ENCODE results near the gene TAOK1.

The TAOK1 gene

DNA sequence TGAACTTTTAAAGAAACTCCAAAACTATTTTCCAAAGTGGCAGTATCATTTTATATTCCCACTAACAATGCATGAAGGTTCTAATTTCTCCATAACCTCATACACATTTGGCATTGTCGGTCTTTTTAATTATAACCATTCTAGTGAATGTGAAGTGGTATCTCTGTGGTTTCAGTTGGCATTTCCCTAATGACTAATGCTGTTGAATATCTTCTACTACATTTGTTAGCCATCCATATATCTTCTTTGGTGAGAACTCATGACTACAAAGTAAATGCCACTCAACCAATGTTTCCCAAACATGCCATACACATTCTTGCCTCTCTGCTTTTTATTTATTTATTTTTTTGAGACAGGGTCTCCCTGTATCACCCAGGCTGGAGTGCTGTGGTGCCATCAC lies 31.7 kb upstream of the TAOK1 start:
- POLR2A ChIA-PET (ENCODE audit: low non-redundant PET), result no interaction called here
- CTCF ChIA-PET, result interaction anchor here (1.0 to 1.4 kb wide), 2 partner anchors 11 to 14 kb away, joined by 4 read pairs; no protein-coding TSS in a partner anchor
- no peak for DNase-seq (ENCODE audit: low spot score)
- H3K27ac ChIP-seq, result no peak overlapping the region
- TF ChIP-seq, protein P1, sequence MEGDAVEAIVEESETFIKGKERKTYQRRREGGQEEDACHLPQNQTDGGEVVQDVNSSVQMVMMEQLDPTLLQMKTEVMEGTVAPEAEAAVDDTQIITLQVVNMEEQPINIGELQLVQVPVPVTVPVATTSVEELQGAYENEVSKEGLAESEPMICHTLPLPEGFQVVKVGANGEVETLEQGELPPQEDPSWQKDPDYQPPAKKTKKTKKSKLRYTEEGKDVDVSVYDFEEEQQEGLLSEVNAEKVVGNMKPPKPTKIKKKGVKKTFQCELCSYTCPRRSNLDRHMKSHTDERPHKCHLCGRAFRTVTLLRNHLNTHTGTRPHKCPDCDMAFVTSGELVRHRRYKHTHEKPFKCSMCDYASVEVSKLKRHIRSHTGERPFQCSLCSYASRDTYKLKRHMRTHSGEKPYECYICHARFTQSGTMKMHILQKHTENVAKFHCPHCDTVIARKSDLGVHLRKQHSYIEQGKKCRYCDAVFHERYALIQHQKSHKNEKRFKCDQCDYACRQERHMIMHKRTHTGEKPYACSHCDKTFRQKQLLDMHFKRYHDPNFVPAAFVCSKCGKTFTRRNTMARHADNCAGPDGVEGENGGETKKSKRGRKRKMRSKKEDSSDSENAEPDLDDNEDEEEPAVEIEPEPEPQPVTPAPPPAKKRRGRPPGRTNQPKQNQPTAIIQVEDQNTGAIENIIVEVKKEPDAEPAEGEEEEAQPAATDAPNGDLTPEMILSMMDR (conservative IDR thresholded peaks at IDR 0.05; ENCODE audit: low read depth), result no peak

DNA sequence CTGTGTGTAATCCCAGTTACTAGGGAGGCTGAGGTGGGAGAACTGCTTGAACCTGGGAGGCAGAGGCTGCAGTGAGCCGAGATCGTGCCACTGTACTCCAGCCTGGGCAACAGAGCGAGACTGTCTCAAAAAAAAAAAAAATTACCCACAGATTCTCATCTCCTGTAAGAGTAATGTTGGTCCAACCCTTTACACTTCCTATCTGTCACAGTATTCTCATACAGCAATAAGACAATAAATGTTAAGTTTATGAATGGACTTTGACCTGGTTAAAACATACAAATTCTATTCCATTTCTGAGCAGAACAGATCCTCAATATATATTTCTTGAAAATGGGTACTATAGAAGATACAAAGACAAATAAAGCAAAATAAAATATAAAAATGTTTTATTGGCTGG lies 30.4 kb upstream of the TAOK1 start:
- TF ChIP-seq, protein P1 (conservative IDR thresholded peaks at IDR 0.05; ENCODE audit: low read depth), result no peak
- CTCF ChIA-PET, result interaction anchor here (0.7 kb wide), 1 partner anchor 206 kb away, joined by 3 read pairs; no protein-coding TSS in a partner anchor
- POLR2A ChIA-PET (ENCODE audit: low non-redundant PET), result no interaction called here
- DNase-seq (ENCODE audit: low spot score), result no peak
- H3K27ac ChIP-seq, result no peak overlapping the region

DNA sequence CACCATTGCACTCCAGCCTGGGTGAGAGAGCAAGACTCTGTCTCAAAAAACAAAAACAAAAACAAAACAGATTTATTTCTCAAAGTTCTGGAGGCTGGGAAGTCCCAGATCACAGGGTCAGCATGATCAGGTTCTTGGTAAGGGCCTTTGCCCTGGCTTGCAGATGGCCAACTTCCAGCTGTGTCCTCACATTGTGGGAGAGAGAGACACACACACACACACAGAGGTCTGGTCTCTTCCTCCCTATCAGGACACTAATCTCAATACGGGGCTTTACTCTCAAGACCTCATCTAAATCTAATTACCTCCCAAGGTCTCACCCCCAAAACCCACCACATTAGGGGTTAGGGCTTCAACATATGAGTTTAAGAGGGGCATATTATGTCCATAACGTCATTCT lies 26.4 kb upstream of the TAOK1 start:
- POLR2A ChIA-PET (ENCODE audit: low non-redundant PET), result no interaction called here
- CTCF ChIA-PET, result no interaction called here

GRCh38 chr17:29364691-29365090 lies 25.5 kb upstream of the TAOK1 start:
- H3K27ac ChIP-seq, result no peak overlapping the region
- ChIA-PET POLR2A (ENCODE audit: low non-redundant PET) (no interaction called here), CTCF (interaction anchor here (0.7 kb wide), 1 partner anchor 71 kb away, joined by 4 read pairs; no protein-coding TSS in a partner anchor)
- DNase-seq (ENCODE audit: low spot score), result no peak
- TF ChIP-seq, protein P1 (conservative IDR thresholded peaks at IDR 0.05; ENCODE audit: low read depth), result no peak

More for the DNA sequence above, 26.4 kb upstream of the TAOK1 start:
- no peak for DNase-seq (ENCODE audit: low spot score)
- TF ChIP-seq, protein P1 (conservative IDR thresholded peaks at IDR 0.05; ENCODE audit: low read depth), result no peak
- H3K27ac ChIP-seq, result no peak overlapping the region

DNA sequence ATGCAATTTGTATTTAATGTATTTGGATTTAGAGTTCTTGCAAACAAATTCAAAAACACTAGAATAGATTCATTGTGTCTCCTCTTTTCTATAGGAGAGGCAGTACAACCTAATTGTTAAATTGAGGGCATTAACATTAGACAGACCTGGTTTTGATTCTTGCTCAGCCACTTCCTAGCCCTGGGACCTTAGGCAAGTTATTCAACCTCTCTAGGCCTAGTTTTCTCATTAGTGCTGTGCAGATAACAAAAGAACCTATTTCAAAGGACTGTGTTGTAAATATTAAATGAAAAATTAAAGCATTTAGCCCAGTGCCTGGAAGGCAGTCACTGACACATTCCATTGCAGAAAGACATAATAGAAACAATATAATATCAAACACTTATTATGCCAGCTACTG lies 22.0 kb upstream of the TAOK1 start:
- DNase-seq (ENCODE audit: low spot score), result no peak
- ChIA-PET CTCF (no interaction called here), POLR2A (ENCODE audit: low non-redundant PET) (no interaction called here)

GRCh38 chr17:29368926-29369325 lies 21.2 kb upstream of the TAOK1 start:
- DNase-seq (ENCODE audit: low spot score), result no peak
- TF ChIP-seq, protein P1 (conservative IDR thresholded peaks at IDR 0.05; ENCODE audit: low read depth), result no peak
- H3K27ac ChIP-seq, result no peak overlapping the region
- ChIA-PET POLR2A (ENCODE audit: low non-redundant PET) (interaction anchor here (0.6 kb wide), 1 partner anchor 76 kb away, joined by 4 read pairs; no protein-coding TSS in a partner anchor), CTCF (interaction anchor here (0.5 to 1.9 kb wide), 9 partner anchors 11 to 716 kb away, joined by 3 to 8 read pairs (median 3); no protein-coding TSS in a partner anchor)

More for the DNA sequence above, 22.0 kb upstream of the TAOK1 start:
- no peak overlapping the region for H3K27ac ChIP-seq
- TF ChIP-seq, protein P1 (conservative IDR thresholded peaks at IDR 0.05; ENCODE audit: low read depth), result no peak

Data from RWPE1 (cell line).